GM19023 (cell line): ENCODE results near the gene FSTL3.
"Not testable (repeated sequence)": the region's sequence is repeated elsewhere in the genome, so short reads cannot be mapped to it uniquely, and the experiment has no call there.

Source experiments
- ATAC-seq: cut with Tn5 transposase; IDR thresholded peaks from one replicate; pipeline ENCODE4 v1.9.1; 2021; ENCODE audit warnings: mild to moderate bottlenecking, moderate library complexity; ENCODE audit not compliant: unreplicated experiment

The FSTL3 gene

DNA sequence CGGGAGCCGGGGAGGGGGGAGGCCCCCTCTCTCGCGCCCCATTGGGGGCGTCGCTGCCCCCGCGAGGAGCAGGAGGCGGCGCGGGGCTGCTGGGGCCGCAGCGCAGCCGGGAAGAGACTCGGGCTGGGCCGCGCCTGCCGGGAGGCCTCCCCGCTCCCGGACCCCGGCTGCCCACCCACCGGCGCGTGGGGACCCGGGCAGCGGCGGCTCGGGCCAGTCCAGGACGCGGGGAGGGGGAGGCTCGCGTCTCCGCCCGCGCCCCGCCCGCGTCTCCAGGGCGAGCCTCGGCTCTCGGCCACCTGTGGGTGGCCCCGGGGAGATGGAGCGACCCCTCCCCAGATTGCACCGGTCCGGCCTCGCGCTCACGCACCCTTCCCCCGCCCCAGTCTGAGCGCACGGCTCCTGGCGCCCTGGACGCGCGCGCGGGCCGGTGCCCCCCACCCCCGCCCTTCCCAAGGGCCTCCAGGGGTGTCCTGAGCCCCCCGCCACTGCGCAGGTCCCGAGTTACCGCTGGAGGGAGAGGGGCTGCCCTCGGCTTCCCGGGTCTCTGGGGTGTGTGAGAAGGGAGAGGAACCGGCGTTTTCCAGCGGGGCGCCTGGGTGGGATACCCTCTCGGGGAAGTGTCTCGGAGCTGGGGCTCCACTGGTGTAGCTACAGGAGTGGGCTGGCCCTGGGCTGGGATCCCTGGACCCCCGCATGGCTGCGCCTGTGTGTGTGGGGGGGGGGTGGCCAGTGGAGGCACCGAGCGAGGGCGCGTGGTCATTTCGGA lies 33.2 kb downstream of the FSTL3 start:
- ATAC-seq: no peak

GRCh38 chr19:709965-710571 lies 33.9 kb downstream of the FSTL3 start:
- ATAC-seq: no peak

DNA sequence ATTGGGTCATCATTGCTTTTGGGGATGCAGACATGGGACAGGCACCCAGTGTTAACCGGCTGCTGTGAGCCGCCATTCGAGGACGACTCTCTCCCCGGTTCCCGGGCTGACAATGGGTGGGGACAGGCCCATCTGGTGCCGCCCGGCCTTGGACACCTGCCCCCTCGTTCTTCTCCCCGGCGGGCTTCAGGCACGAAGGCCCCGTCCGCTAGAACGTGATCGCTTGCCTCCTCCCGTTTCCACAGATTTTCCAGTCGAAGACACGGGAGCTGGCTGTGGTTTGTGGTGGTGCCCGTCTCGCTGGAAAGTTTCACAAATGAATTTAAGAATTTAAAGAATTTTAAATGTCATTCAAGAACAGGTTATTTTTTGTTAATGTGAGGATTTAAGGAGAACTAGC lies 34.6 kb downstream of the FSTL3 start:
- no peak for ATAC-seq

DNA sequence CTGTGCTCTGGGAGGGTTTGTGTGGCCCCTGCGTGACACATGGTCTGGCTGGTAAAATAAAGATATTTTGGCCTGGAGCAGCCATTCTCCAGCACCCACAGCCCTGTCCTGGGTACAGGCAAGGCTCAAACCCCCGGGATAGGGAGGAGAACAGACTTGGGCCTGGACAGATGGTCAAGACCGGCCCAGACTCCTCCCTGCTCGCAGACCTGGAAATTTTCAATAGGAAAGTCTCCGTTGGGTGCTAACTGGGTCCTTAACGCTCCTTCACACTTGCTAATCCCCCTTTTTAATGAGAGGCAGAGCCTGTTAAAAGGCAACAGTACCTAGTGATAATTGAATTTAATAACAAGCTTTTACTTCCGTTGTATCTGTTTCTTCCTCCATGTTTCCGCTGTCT lies 35.1 kb downstream of the FSTL3 start:
- no peak for ATAC-seq

GRCh38 chr19:715347-715746 lies 39.2 kb downstream of the FSTL3 start:
- ATAC-seq: no peak

DNA sequence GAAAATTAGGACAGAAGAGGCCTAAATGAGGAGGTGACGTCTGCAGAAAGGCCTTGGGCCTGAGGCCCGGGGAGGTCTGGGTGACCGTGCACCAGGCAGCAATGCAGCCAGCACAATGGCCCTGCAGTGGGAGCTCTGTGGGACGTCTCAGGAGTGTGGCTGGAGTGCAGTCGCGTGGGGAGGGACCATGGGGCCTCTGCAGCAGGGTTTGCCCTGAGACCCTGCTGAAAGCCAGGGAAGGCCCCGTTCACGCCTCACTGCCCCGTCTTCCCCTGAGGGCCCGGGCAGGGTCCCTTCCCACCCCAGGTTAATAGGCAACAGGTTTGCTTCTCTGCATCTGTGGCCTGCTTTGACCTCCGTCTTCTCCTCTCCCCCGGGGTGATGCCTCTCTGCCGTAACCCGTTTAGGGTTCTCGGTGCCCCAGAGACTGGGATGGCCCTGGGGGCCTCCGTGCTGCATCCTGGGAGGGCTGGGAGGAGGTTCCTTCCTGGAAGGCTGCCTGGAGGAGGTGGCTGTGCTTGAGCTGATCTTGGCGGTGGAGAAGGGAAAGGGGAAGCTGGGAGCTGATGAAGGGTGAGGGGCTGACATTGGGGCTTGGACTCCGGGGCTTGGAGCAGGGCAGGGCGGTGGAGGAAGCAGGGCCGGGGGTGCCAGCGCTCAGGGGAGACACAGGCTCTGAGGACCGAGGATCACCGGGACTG lies 42.2 kb downstream of the FSTL3 start:
- no peak for ATAC-seq

DNA sequence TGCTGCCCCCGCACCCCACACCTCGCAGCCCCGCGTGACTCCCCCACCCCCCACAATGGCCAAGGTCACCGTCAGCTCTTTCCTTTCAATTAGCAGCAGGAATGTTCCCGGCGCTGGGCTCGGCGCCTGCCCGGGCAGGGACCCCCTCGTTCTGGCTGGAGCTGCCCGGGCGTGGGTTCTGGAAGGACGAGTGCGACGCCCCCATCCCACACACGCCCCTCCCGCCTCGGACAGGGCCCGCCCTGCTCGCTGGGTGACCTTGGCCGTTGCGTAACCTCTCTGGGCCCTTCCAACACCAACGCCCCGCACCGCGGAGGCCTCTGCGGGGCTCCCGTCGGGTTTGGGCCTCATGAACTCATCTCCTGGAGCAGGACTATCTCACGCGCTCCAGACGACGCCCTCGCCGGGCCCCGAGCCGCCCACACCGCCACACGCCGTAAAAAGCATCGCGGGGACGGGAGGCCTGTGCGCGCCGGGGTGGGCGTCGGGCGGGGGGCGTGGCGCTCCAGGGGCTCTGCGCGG lies 42.9 kb downstream of the FSTL3 start:
- no peak for ATAC-seq

DNA sequence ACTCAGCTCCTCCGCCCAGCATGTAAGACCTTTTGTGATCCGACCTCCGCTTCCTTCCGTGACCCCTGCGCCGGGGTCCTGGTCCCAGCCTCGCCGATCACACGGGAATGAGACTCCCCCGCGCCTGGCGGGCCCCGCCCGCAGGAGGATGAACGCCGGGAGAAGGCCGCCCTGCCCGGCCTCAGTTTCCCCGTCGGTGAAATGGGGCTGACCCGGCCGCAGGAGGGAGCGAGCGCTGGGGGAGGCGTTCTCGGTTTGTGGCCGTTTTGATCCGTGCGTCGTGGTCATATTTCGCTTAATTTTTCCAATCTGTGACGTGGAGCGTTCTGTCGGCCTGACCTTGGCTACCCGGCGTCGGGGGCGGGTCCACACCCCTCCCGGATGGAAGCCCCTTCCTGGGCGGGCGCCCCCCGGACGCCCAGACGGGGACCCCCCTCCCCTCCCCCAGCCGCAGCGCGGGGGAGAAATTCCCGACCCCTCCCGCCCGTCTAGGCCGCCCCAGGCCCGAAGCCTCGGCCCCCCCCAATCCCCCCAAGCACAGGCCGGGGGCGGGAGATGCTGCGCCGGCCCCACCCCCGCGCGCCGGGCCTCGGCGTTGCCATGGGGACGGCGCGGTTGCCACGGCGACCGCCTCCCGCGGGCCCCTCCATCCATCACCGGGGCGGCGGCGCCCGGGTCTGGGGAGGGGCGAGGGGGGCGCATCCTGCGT lies 43.6 kb downstream of the FSTL3 start:
- no peak for ATAC-seq

DNA sequence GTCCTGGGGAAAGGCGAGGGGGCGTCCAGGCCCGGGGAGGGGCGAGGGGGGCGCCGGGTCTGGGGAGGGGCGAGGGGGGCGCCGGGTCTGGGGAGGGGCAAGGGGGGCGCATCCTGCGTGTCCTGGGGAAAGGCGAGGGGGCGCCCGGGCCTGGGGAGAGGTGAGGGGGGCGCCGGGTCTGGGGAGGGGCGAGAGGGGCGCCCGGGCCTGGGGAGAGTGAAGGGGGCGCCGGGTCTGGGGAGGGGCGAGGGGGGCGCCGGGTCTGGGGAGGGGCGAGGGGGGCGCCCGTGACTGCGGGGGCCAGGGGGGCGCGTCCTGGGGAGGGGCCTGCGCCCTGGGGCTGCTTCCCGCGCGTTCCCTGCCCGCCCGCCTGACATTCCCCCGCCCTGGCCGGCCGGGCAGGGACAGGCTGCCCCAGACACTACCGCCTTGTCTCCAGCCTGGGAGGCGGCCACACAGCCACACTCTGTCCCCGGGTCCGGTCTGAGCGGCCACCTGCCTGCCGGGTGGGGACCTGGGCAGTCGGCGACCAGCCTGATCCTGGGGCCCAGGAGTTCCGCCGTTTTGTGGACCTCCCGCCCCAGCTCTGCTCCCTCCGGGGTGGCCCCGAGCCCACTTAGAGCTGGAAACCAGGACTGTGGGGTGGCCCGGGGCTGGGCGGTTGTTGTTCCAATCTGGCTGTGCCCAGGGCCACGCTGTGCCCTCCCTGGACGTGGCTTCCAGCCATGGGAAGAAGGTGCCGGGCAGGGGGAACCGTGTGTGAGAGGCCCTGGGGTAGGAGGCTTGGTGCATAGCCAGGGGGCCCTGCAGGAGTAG lies 44.4 kb downstream of the FSTL3 start:
- no peak for ATAC-seq

DNA sequence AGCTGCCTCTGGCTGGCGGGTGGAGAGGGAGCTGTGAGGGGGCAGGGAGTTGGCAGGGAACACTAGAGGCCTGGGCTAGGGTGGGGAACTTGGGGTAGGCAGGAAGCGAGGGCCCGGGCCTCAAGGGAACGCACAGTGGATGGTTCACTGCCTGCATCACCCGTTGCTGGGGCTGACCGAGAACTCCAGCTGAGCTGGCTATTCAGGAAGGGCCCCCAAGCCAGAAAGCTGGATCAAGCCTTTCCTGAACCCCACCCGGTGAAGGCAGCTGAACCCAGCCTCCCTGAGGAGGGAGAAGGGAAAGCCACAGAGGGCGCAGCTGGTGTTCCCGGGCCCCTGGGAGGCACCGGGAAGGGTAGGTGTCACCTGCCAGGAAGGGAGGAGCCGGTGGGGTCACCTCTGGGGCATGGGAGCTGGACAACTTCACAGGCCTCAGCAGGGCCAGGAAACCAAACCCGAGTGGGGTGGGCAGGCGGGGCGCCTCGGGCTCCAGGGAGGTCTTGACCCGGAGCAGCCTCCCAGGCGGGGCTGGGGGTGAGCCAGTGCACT lies 46.4 kb downstream of the FSTL3 start:
- ATAC-seq: no peak

- no peak for ATAC-seq
Measured at GRCh38 chr19:723247-723646, 47.1 kb downstream of the FSTL3 start.

GRCh38 chr19:723714-724113 lies 47.5 kb downstream of the FSTL3 start:
- ATAC-seq: no peak

GRCh38 chr19:725461-726089 lies 49.4 kb downstream of the FSTL3 start:
- ATAC-seq: no peak

DNA sequence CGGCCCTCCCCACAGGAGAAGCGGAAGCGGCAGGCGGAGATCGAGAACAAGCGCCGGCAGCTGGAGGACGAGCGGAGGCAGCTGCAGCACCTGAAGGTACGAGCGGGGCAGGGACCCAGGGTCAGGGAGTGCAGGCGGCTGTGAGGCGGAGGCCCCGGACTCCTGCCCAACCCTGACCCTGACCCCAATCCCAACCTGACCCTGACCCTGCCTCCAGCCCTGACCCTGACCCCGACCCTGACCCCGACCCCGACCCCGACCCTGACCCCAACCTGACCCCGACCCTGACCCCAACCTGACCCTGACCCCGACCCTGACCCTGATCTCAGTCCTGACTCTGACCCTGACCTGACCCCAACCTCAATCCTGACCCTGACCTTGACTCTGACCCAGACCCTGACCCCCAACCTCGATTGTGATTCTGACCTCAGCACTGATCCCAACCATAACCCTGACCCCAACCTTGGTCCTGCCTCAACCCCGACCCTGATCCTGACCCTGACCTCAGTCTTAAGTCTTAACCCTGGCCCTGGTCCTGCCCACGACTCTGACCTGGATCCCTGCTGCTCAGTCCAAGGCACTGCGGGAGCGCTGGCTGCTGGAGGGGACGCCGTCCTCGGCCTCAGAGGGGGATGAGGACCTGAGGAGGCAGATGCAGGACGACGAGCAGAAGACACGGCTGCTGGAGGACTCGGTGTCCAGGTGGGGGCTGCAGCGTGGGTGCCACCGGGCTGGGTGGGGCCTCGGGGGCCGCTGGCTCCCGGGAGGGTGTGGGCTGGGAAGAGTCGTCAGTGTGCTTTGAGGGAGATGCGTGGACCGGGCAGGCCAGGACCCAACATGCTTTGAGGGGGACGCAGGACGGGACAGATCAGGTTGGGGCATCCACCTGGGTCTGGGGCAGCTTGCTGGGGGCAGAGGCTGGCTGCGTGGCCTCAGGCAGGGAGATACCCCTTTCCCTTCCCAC lies 51.1 kb downstream of the FSTL3 start:
- ATAC-seq: no peak

DNA sequence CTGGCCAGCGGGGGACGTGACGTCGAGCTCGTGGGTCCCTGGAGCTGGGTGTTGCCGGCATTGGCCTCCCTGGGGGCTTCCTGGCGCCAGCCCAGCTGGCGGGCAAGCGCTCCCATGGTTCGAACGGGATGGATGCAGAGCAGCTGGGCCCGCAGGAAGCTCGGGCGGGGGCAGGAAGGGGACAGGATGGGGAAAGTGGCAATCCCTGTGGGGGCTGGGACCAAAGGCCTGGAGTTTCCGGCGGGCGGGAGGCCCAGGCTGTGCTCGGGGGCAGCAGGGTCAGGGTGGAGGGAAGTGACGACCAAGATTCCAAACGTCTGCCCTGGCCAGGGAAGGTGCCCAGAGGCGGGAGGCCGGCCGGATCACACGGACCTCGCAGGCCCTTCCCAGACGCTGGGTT lies 51.8 kb downstream of the FSTL3 start:
- no peak for ATAC-seq

DNA sequence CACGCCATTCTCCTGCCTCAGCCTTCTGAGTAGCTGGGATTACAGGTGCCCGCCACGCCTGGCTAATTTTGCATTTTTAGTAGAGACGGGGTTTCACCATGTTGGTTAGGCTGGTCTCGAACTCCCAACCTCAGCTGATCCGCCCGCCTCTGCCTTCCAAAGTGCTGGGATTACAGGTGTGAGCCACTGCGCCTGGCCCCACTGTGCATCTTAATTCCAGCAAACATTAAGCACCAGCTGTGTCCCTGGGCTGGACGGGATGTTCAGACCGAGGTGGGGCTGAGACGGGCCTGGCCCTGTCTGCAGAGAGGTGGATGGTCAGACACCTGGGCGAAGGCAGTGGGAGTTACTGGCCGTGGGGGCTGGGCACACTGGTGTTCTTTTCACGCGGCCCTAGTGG lies 53.4 kb downstream of the FSTL3 start:
- not testable (repeated sequence) for ATAC-seq

- no peak for ATAC-seq
Measured at GRCh38 chr19:729965-730668, 53.9 kb downstream of the FSTL3 start.

- ATAC-seq: no peak
Measured at GRCh38 chr19:731000-731399, 54.8 kb downstream of the FSTL3 start.
